ENCODE data around the gene MRPL28.
"Not testable (repeated sequence)": the region's sequence is repeated elsewhere in the genome, so short reads cannot be mapped to it uniquely, and the experiment has no call there.

MRPL28 gene

DNA sequence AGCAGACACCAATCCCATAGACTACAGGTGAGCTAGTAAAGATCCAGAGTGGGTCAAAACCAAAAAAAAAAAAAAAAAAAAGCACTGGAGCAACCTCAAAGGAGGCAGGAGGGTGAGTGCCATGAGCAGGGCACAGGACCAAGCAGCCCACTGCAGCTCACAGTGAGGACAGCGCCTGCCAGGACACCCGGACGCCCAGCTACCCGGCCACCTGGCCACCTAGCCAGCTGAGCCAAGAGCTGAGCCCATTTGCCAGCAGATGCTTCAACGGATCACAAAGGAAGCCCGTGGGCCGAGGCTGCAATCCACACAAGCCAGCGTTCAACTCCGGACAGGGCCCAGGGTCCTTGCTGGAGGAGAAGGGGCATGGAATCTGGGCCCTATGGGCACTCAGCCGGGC is 32.9 kb downstream of the MRPL28 start:
- Histone ChIP-seq H3K9ac (ENCODE audit: low read depth, low read length) (no peak overlapping the region), H3K4me1 (ENCODE audit: control insufficient read depth, insufficient read depth, low read length) (no peaks in the 10 kb centered on the region), H3K9me3 (ENCODE audit: control insufficient read depth, insufficient read depth, low read length) (no peaks in the 10 kb centered on the region), H3K4me3 (ENCODE audit: low read depth, low read length) (no peak overlapping the region), H3K36me3 (ENCODE audit: control insufficient read depth, insufficient read depth, low read length) (no peaks in the 10 kb centered on the region), H3K27me3 (ENCODE audit: control insufficient read depth, insufficient read depth, low read length) (no peaks in the 10 kb centered on the region)

DNA sequence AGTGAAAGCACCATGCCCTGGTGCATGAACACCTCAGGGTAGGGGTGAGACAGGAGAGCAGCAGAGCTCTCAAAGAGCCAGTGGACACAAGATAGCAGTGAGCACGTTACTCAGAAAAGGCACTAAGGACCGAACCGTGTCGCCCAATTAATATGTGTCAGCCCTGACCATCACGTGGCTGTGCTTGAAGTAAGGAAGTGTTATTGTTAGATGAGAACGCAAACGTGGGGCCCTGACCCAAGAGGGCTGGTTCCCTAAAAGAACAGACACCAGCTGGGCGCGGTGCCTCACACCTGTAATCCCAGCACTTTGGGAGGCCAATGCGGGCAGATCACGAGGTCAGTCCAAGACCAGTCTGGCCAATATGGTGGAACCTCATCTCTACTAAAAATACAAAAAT is 34.1 kb downstream of the MRPL28 start:
- H3K4me3 ChIP-seq (ENCODE audit: low read depth, low read length), result no peak overlapping the region
- no peaks in the 10 kb centered on the region for H3K9me3 ChIP-seq (ENCODE audit: control insufficient read depth, insufficient read depth, low read length)
- H3K36me3 ChIP-seq (ENCODE audit: control insufficient read depth, insufficient read depth, low read length), result no peaks in the 10 kb centered on the region
- H3K9ac ChIP-seq (ENCODE audit: low read depth, low read length), result no peak overlapping the region
- H3K4me1 ChIP-seq (ENCODE audit: control insufficient read depth, insufficient read depth, low read length), result peaks cover 2% of the 10 kb centered on the region
- H3K27me3 ChIP-seq (ENCODE audit: control insufficient read depth, insufficient read depth, low read length), result no peaks in the 10 kb centered on the region

DNA sequence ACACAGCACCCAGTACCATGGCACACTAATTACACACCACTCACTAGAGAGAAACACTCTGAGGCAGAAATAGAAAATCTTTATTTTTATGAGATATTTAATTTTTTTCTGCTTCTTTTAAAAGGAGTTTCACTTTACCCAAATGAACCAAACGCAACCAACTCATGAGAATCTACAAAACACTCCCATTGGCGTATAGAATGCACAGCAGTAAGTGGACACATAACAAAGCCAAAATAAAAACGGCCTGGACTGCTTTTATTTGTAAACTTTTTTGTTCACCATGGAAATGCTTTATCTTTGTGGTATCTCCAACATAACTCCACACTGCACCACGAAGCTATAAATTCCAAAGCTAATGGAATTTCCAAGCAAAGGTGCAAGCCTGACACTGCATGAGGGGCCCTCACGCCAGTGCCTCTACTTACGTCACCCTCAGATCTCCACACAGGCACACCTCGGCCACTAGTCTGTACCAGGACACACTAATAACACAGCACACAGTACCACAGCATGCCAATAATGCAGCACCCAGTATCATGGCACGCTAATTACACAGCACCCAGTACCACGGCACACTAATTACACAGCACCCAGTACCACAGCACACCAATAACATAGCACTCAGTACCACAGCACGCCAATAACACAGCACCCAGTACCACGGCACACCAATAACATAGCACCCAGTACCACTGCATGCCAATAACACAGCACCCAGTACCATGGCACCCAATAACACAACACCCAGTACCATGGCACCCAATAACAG is 35.3 kb downstream of the MRPL28 start:
- H3K36me3 ChIP-seq (ENCODE audit: control insufficient read depth, insufficient read depth, low read length); H3K4me3 ChIP-seq (ENCODE audit: low read depth, low read length); H3K27me3 ChIP-seq (ENCODE audit: control insufficient read depth, insufficient read depth, low read length); H3K9ac ChIP-seq (ENCODE audit: low read depth, low read length); H3K4me1 ChIP-seq (ENCODE audit: control insufficient read depth, insufficient read depth, low read length); H3K9me3 ChIP-seq (ENCODE audit: control insufficient read depth, insufficient read depth, low read length): not testable (repeated sequence)

DNA sequence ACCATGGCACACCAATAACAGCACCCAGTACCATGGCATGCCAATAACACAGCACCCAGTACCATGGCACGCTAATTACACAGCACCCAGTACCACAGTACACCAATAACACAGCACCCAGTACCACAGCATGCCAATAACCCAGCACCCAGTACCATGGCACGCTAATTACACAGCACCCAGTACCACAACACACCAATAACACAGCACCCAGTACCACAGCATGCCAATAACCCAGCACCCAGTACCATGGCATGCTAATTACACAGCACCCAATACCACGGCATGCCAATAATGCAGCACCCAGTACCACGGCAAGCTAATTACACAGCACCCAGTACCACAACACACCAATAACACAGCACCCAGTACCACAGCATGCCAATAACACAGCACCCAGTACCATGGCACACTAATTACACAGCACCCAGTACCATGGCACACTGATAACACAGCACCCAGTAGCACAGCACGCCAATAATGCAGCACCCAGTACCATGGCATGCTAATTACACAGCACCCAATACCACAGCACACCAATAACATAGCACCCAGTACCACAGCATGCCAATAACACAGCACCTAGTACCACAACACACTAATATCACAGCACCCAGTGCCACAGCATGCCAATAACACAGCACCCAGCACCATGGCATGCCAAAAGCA is 36.0 kb downstream of the MRPL28 start:
- H3K36me3 ChIP-seq (ENCODE audit: control insufficient read depth, insufficient read depth, low read length); H3K27me3 ChIP-seq (ENCODE audit: control insufficient read depth, insufficient read depth, low read length); H3K4me1 ChIP-seq (ENCODE audit: control insufficient read depth, insufficient read depth, low read length); H3K9me3 ChIP-seq (ENCODE audit: control insufficient read depth, insufficient read depth, low read length); H3K4me3 ChIP-seq (ENCODE audit: low read depth, low read length); H3K9ac ChIP-seq (ENCODE audit: low read depth, low read length): not testable (repeated sequence)

DNA sequence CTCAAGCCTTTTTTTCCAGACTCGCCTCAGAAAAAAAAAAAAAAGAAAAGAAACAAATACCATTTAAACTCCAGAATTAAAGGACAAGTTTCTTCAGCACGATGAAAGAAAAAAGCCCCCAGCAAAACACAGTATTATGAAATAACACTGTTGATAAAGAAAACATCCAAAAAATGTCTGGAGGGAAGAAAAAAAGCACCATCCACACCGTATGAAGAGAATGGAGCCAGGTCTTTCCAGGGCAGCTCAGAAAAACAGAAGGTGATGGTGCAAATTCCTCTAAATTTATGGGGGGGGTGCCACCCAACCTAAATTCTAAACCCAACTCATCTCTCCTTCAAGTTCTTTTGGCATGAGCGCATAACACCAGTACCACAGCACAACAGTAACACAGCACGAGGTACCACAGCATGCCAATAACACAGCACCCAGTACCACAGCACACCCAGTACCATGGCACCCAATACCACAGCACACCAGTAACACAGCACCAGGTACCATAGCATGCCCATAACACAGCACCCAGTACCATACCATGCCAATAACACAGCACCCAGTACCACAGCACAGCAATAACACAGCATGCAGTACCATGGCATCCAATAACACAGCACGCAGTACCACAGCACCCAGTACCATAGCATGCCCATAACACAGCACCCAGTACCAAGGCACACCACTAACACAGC is 36.8 kb downstream of the MRPL28 start:
- H3K9ac ChIP-seq (ENCODE audit: low read depth, low read length), result no peak overlapping the region
- no peaks in the 10 kb centered on the region for H3K27me3 ChIP-seq (ENCODE audit: control insufficient read depth, insufficient read depth, low read length)
- H3K4me3 ChIP-seq (ENCODE audit: low read depth, low read length), result no peak overlapping the region
- peaks cover 2% of the 10 kb centered on the region for H3K4me1 ChIP-seq (ENCODE audit: control insufficient read depth, insufficient read depth, low read length)
- H3K9me3 ChIP-seq (ENCODE audit: control insufficient read depth, insufficient read depth, low read length), result no peaks in the 10 kb centered on the region
- H3K36me3 ChIP-seq (ENCODE audit: control insufficient read depth, insufficient read depth, low read length), result no peaks in the 10 kb centered on the region

DNA sequence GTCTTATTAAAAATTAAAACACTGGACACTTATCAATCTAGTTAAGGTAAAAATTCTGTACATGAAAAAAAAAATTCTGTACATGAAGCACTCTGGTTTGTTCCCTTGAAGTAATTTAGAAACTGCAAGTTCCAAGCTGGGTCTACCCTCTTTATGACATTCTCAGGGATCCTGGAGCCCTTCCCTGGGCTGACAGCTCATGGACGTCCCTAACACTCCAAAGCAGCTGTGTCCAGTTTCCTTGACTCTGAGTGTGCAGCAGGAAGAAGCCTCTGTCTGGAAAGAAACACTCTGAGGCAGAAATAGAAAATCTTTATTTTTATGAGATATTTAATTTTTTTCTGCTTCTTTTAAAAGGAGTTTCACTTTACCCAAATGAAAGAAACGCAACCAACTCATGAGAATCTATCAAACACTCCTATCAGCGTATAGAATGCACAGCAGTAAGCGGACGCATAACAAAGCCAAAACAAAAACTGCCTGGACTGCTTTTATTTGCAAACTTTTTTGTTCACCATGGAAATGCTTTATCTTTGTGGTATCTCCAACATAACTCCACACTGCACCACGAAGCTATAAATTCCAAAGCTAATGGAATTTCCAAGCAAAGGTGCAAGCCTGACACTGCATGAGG is 39.0 kb downstream of the MRPL28 start:
- not testable (repeated sequence) for H3K9me3 ChIP-seq (ENCODE audit: control insufficient read depth, insufficient read depth, low read length); H3K4me3 ChIP-seq (ENCODE audit: low read depth, low read length)

DNA sequence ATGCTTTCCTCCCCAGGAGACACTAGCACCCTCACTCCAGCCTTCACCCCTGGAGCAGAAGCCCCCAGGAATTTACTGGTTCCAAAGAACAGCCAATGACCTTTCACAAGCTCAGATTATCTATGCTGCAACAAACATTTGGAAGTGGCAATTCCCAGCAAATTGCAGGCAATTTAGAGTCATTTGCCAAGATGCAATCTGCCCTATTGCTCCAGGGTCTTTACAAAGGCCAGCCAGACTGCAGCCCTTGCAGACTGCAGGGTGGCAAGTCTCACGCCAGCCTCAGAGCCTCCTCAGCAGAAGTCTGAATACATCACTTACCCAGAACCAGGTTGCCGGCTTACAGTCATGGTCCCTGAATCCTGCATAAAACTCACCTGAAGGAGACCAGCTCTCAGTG is 39.6 kb downstream of the MRPL28 start:
- no peak overlapping the region for H3K4me3 ChIP-seq (ENCODE audit: low read depth, low read length)
- H3K4me1 ChIP-seq (ENCODE audit: control insufficient read depth, insufficient read depth, low read length), result peaks cover 2% of the 10 kb centered on the region
- H3K36me3 ChIP-seq (ENCODE audit: control insufficient read depth, insufficient read depth, low read length), result no peaks in the 10 kb centered on the region
- no peak overlapping the region for H3K9ac ChIP-seq (ENCODE audit: low read depth, low read length)
- no peaks in the 10 kb centered on the region for H3K9me3 ChIP-seq (ENCODE audit: control insufficient read depth, insufficient read depth, low read length)
- H3K27me3 ChIP-seq (ENCODE audit: control insufficient read depth, insufficient read depth, low read length), result no peaks in the 10 kb centered on the region

More for the DNA sequence above, 39.0 kb downstream of the MRPL28 start:
- H3K27me3 ChIP-seq (ENCODE audit: control insufficient read depth, insufficient read depth, low read length); H3K9ac ChIP-seq (ENCODE audit: low read depth, low read length); H3K36me3 ChIP-seq (ENCODE audit: control insufficient read depth, insufficient read depth, low read length); H3K4me1 ChIP-seq (ENCODE audit: control insufficient read depth, insufficient read depth, low read length): not testable (repeated sequence)

DNA sequence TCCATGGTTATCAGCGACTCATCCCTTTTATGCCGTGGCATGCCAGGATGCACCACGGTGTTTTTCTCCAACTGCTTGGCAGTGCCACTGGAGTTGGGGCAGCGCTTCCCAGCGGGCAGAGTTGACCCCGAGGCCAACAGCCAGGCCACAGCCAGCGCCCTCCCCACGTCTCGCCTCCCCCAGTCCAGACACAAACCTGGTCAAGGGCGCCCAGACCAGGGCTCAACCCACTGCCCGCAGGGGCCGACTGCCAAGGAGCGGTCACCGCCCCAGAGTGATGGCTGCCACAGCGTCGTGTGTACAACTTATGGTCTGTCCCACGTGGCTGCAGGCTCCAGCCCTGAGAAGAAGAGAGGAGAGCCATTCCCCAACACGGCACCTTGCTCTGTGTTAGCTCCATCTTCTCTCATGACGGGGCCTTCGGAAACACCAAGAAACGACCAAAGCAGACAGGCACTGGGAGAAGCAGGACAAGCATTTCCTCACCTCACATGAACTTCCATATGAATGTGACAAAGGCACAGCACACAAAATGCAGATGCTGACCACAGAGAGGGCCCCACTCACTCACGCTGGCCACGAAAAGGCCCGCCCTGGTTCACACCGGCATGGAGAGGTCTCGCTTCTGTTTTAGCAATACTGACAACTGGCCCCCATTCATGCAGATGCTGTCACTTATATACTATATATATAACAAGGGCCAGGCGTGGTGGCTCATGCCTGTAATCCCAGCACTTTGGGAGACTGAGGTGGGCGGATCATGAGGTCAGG is 44.8 kb downstream of the MRPL28 start:
- Histone ChIP-seq H3K4me3 (ENCODE audit: low read depth, low read length) (no peak overlapping the region), H3K9me3 (ENCODE audit: control insufficient read depth, insufficient read depth, low read length) (no peaks in the 10 kb centered on the region), H3K36me3 (ENCODE audit: control insufficient read depth, insufficient read depth, low read length) (peaks cover 5% of the 10 kb centered on the region), H3K27me3 (ENCODE audit: control insufficient read depth, insufficient read depth, low read length) (no peaks in the 10 kb centered on the region), H3K9ac (ENCODE audit: low read depth, low read length) (no peak overlapping the region), H3K4me1 (ENCODE audit: control insufficient read depth, insufficient read depth, low read length) (no peaks in the 10 kb centered on the region)

DNA sequence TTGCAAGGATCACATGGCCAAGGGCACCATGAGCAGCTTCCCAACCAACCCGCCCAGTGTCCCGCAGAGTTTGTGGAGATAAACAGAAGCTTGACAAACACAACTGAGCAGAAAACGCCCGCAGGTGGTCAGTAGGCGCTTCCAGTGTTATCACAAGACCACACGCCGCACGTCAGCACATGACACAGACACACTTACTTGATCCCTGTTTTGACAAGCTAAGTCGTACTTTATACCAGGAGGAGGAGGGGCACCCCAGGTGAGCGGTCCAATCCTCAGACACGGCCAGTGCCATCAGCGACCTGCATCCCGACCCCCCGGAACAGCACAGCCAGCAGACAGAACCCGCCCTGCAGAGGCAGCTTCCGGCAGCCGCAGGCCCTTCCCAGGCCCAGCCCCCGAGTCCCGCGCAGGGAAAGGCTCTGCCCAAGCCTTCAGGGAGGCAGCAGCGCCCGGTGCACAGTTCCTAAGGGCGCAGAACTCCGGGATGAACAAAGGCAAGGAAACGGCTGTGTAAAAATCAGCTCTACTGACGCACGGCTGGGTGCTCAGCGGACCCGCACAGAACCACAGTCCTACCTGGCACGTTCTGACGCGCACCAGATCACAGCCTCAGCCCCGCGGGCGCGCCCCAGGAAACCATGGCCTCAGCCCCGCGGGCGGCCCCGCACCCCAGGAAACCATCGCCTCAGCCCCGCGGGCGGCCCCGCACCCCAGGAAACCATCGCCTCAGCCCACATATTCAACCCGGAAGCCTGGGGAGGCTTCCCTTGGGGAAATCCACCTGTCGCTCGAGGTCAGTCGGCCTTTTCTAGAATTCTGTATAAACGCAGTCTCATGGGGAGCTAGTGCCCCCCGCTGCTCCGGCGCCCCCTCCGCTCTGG is 45.6 kb downstream of the MRPL28 start:
- no peak overlapping the region for H3K4me3 ChIP-seq (ENCODE audit: low read depth, low read length)
- no peaks in the 10 kb centered on the region for H3K27me3 ChIP-seq (ENCODE audit: control insufficient read depth, insufficient read depth, low read length)
- H3K36me3 ChIP-seq (ENCODE audit: control insufficient read depth, insufficient read depth, low read length), result peaks cover 5% of the 10 kb centered on the region
- H3K9ac ChIP-seq (ENCODE audit: low read depth, low read length), result no peak overlapping the region
- H3K9me3 ChIP-seq (ENCODE audit: control insufficient read depth, insufficient read depth, low read length), result no peaks in the 10 kb centered on the region
- H3K4me1 ChIP-seq (ENCODE audit: control insufficient read depth, insufficient read depth, low read length), result no peaks in the 10 kb centered on the region

DNA sequence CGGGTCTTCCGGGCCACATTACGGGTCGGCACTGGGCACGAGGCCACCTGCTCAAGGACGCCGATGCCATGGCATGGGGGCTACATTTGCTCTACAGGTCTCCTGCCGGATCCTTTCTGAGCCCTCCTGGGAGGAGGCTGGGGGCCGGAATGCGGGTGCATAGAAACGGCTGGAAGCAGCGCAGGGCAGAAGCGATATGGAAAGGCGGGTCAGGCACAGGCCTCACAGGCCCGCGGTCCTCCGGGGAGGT is 46.2 kb downstream of the MRPL28 start:
- no peak overlapping the region for H3K4me3 ChIP-seq (ENCODE audit: low read depth, low read length)
- H3K9ac ChIP-seq (ENCODE audit: low read depth, low read length), result no peak overlapping the region
- H3K9me3 ChIP-seq (ENCODE audit: control insufficient read depth, insufficient read depth, low read length), result no peaks in the 10 kb centered on the region
- H3K36me3 ChIP-seq (ENCODE audit: control insufficient read depth, insufficient read depth, low read length), result peaks cover 5% of the 10 kb centered on the region
- no peaks in the 10 kb centered on the region for H3K4me1 ChIP-seq (ENCODE audit: control insufficient read depth, insufficient read depth, low read length)
- no peaks in the 10 kb centered on the region for H3K27me3 ChIP-seq (ENCODE audit: control insufficient read depth, insufficient read depth, low read length)
